GM11168 (cell line): ENCODE results near the gene SNTA1.
"Not testable (repeated sequence)": the region's sequence is repeated elsewhere in the genome, so short reads cannot be mapped to it uniquely, and the experiment has no call there.

Experiments
- in situ Hi-C: fragments of 300-500 bp; cut with MboI; formaldehyde crosslinking; loops from one replicate; pipeline ENCODE4 v1.12.0; 2022; ENCODE audit warnings: low sequenced_read_pairs; ENCODE audit not compliant: unreplicated experiment

SNTA1 gene

GRCh38 chr20:33443512-33444239 is at the start of gene SNTA1:
TSS of gene SNTA1 (minus strand) at chr20:33443763. CDS start at chr20:33443620, 143 bp downstream.
- in situ Hi-C loops = no loop called here

- in situ Hi-C loops = no loop called here
These were observed 47.5 kb upstream of the SNTA1 start for GRCh38 chr20:33490934-33491656.

DNA sequence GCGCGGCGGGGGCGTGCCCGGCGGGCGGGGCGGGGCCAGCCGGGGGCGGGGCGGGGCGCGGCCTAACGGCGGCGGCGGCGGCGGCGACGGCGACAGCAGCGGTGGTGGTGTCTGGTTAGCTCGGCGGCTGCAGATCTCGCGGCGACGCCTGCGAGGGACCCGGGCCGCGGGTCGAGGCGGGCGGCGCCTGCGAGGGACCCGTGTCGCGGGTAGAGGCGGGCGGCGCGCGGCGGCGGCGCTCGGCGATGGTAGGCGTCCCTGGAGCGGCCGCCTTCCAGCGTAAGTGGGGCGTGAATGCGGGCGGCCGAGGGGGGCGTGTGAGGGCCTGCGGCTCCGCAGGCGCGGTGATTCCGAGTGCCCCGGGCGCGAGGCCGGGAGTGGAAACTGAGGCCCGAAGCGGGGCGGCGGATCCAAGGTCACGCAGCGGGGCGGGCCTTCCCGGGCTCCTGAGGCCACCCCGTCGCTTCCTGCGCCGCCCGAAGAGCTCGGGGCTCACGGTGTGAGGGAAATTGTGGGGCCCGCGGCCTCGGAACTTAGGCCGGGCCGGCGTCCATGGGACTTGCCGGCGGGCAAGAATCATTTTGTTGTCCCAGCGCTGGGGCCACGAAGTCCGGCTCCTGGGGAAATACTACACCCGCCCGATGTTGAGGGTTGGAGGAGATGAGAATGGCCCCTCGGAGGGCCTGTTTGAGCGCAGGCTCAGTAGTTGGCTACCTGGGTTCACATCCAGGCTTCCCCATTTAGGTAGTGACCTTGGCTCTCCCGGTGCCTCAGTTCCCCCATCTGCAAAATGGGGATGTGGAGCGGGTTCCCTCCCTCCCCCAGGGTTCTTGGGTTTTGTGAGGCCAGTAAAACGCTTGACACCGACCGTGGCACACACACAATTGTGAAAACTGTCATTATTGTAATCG is 46.7 kb upstream of the SNTA1 start, which contains the start of gene CBFA2T2:
Gene CBFA2T2, plus strand, starts transcription at position 74 of the 911 bp plus-strand sequence. Its CDS starts 172 bp downstream, at position 246.
- in situ Hi-C loops = no loop called here

DNA sequence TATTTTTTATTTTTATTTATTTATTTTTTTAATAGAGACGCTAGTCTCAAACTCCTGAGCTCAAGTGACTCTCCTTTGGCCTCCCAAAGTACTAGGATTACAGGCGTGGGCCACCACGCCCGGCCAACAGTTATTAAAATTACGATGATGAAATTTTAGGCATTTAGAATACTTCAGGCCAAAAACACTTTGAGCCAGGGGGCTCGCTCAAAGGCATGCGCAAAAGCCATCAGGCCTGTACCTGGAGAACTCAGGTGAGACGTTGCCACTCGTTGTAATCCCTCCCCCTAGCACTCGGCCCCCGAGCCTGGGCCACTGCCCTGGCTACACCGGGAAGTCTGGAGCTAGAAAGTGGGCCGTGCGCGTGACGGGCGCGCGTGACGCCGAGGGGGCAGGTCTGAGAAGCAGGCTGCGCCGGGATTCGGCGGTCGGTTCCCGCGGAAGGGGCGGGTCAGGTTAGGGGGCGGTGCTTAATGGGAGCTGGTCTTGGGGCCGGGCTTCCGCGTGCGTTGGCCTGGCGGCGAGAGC is 46.0 kb upstream of the SNTA1 start:
- in situ Hi-C loops = no loop called here

- in situ Hi-C loops = not testable (repeated sequence)
These were observed 45.3 kb upstream of the SNTA1 start for GRCh38 chr20:33488661-33489494.

- in situ Hi-C loops = no loop called here
These were observed 44.6 kb upstream of the SNTA1 start for GRCh38 chr20:33488201-33488600.

GRCh38 chr20:33483186-33483585 is 39.6 kb upstream of the SNTA1 start:
- in situ Hi-C loops = not testable (repeated sequence)

GRCh38 chr20:33482581-33482980 is 39.0 kb upstream of the SNTA1 start:
- in situ Hi-C loops = no loop called here

DNA sequence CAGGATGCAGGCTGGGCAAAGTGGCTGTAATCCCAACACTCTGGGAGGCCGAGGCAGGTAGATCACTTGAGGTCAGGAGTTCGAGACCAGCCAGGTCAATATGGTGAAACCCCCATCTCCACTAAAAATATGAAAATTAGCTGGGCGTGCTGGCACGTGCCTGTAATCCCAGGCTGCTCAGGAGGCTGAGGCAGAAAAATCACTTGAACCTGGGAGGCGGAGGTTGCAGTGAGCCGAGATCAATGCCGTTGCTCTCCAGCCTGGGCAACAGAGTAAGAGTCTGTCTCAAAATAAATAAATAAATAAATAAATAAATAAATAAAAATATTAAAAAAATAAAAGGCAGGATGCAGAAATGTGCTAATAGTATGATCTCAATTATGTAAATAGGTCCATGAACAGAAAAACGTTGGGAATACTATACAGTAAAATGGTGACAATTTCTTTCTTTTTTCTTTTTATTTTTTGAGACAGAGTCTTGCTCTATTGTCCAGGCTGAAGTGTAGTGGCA is 37.9 kb upstream of the SNTA1 start:
- in situ Hi-C loops = no loop called here

GRCh38 chr20:33480048-33480447 is 36.5 kb upstream of the SNTA1 start:
- in situ Hi-C loops = no loop called here

- in situ Hi-C loops = no loop called here
These were observed 34.0 kb upstream of the SNTA1 start for GRCh38 chr20:33477386-33478234.

- in situ Hi-C loops = no loop called here
These were observed 32.0 kb upstream of the SNTA1 start for GRCh38 chr20:33475381-33476152.

- in situ Hi-C loops = no loop called here
These were observed 31.4 kb upstream of the SNTA1 start for GRCh38 chr20:33474963-33475362.

DNA sequence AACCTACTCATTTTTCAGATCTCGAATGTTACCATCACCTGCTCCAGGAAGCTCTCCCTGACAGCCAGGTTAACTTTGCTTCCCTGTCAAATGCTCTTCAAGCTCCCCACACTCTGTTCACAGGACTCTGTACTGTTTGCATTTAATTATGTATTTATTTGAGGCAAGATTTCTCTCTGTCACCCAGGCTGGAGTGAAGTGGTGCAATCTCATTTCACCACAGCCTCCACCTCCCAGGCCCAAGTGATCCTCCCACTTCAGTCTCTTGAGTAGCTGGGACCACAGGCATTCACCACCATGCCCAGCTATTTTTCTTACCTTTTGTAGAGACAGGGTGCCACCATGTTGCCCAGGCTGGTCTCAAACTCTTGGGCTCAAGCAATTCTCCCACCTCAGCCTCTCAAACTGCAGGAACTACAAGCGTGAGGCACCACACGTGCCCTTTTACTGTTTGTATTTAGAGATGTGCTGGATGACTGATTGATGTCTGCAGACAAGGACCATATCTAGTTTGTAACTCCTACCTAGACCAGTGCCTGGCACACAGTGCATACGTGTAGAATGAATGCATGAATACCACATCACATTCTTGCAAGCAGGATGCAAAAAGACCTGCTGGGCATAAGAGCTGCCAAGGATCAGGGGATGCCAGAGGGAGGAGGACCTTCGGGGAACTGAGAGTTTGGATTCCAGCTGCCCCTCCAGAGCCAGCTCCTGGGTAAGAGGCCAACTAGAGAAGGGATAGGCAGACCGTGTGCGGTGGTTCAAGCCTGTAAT is 30.7 kb upstream of the SNTA1 start:
- in situ Hi-C loops = no loop called here

DNA sequence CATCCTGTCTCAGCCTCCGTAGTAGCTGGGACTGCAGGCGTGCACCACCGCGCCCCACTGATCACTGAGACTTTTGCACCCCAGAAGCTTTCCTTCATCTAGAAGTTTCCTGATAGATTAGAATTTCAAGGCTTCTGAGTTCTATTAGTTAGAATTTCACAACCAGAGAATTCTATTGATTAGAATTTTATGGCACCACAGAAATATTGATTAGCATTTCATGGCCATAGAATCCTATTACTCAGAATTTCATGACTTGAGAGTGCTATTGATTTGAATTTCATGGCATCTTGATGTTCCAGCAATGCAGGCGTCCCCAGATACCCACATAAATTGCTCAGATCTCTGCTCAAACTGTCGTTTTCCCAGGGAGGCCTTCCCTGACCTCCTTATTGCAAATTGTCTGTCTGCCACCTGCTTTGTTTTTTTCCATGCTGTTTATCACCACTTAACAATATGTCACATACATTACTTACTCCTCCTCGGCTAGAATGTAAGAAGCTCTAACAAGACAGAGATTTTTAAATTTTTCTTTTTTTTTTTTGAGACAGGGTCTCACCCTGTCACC is 29.4 kb upstream of the SNTA1 start:
- in situ Hi-C loops = no loop called here

DNA sequence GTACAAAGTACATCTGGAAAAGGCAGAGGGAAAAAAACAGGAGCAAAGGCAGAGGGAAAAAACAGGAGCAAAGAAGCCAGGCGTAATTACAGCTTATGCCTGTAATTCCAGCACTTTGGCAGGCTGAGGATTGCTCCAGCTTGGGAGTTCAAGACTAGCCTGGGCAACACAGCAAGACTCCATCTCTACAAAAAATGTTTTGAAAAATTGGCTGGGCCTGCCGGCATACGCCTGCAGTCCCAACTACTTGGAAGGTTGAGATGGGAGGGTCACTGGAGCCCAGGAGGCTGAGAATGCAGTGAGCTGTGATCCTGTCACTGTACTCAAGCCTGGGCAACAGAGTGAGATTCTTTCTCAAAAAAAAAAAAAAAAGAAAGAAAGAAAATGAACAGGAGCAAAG is 27.3 kb upstream of the SNTA1 start:
- in situ Hi-C loops = no loop called here

DNA sequence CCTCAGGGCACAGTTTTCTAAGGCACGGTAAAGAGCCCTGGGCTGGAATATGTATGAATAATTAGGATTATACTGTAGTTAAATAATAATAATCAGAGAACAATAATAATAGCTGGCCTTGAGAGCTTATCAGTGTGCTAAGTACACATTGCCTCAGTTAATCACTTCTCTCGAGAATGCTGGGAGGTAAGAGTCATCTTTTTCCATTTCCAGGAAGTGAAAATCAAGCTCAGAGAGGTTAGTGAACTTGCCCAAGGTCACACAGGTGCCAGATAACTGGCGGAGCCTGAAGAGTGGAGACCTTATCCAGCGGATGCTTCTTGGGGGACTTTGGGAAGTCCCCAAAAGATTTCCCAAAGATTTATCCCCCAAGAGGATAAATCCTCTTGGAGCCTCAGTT is 26.9 kb upstream of the SNTA1 start:
- in situ Hi-C loops = no loop called here
